GM19240 (cell line): ENCODE data around the gene PACS2.

Experiments
- DNase-seq: peaks from one replicate; pipeline ENCODE4 v3.0.0; 2011; ENCODE audit warnings: low spot score; ENCODE audit not compliant: insufficient read length

PACS2 gene

GRCh38 chr14:105367116-105368031 lies 52.8 kb downstream of the PACS2 start:
- DNase-seq = no peak

GRCh38 chr14:105368032-105368417 lies 53.5 kb downstream of the PACS2 start:
- no peak for DNase-seq

DNA sequence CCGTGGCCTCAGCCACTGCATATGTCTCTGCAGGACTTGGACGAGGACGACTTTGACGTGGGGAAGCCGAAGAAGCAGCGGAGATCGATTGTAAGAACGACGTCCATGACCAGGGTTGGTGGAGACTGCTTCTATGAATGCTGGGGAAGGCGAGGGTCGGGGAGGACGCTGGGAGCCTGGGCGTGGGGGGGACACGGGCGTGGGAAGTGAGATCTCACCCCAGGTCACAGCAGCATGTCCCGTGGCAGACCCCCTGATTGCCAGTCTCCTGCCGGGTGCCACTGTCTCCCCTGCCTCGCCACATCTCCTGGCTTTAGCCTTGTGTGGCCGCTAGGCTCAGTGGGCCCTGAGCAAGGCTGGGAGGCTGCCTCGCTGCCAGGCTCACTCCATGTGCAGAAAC lies 53.9 kb downstream of the PACS2 start:
- DNase-seq = no peak

DNA sequence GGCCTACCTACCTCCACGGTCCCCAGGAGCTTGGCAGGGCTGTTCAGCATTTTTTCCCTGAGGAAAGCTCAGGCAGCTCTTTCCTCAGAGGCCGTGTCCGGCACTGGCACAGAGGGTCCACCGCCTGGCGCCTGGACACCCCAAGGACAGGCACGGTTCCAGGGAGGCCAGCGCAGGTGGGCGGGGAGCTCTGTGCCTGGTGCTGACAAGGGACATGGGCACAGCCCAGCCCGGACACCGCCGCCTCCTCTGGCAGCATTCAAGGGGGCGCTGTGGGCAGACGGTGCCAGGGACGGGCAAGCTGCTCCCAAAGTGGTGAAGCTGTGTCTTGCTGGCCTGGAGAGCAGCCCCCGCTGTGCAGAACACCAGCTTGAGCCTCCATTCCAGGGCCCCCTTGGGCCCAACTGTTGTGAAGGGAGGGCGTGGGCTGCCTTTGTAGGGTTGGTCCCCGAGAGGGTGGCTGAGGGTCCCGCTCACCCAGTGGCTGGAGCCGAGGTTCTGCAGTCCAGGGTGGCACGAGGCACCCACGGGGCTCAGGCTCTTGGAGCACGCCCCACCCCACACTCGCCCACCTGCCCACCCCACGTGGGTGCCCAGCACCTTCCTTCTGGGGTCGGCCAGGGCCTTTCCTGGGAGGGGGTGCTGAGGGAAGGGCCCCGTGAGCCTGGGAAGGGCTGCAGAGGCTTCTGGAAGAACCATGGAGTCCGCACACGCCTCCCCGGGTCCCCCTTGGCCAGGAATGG lies 54.5 kb downstream of the PACS2 start:
- no peak for DNase-seq

DNA sequence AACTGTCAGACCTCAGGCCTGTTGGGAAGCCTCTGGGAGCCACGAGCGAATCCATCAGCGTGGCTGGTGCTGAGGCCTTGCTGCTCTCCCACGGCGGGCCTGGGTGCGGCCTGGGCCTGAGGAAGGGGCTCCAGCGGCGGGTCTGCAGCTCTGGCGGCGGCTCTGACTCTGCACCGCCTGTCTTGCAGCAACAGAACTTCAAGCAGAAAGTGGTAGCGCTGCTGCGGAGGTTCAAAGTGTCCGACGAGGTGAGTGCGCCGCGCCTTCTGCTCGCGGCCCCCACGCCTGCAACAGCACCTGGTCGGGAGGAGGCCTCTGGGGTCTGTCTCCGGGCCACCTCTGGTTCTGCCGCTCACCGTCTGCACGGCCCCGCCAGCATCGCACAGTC lies 55.1 kb downstream of the PACS2 start:
- DNase-seq = no peak

DNA sequence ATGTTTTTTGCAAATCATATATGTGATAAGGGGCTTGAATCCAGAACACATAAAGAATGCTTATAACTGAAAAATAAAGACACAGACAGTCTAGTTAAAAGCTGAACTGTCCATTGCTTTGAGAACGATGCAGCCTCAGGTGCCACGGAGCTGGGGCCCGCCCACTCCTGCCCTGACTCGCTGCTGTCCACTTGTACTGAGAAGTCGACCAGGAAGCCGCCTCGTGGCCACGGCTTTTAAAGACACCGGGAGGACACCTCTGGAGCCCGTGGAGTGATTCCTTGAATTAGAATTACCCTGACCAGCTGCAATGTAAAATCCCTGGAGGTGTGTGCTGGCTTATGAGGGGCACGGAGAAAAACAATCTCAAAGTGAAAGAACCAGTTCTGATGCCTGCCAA lies 59.8 kb downstream of the PACS2 start:
- DNase-seq = no peak

DNA sequence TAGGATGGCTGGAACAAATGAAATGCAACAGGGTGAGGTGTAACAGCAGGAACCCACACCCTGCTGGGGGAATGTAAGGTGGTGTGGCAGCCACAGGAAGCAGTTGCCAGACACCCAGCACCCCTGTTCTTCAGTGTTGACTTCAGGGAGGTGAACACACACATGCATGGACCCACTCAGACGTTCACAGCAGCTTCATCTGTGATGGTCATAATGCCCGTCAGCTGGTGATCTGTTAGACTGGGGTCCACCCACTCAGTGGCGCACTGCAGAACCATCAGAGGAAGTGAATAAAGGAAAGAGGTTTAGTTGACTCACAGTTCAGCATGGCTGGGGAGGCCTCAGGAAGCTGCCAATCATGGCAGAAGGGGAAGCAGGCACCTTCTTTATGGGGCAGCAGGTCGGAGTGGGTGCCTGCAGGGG lies 61.1 kb downstream of the PACS2 start:
- no peak for DNase-seq

- no peak for DNase-seq
Observed at GRCh38 chr14:105376521-105377440, 62.2 kb downstream of the PACS2 start.

GRCh38 chr14:105377555-105378182 lies 63.1 kb downstream of the PACS2 start:
- DNase-seq = no peak

GRCh38 chr14:105378199-105378598 lies 63.7 kb downstream of the PACS2 start:
- DNase-seq = no peak

GRCh38 chr14:105378873-105379685 lies 64.5 kb downstream of the PACS2 start:
- DNase-seq = no peak

DNA sequence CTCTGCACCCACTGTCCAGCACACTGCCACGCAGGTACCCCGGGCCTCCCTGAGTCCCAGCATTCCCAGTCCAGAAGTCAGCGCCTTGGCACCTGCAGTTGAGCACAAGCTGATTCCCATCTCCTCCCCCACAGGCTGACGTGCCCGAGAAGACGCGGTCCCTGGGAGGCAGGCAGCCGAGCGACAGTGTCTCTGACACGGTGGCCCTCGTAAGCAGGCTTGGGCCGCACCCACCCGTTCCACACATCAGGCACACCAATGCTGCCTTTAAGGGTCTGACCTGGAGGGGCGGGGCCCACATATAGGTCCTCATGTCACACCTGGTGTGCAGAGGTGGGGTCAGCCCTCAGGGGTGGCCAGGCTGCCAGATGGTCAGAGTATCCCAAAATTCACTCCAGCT lies 65.4 kb downstream of the PACS2 start:
- no peak for DNase-seq

DNA sequence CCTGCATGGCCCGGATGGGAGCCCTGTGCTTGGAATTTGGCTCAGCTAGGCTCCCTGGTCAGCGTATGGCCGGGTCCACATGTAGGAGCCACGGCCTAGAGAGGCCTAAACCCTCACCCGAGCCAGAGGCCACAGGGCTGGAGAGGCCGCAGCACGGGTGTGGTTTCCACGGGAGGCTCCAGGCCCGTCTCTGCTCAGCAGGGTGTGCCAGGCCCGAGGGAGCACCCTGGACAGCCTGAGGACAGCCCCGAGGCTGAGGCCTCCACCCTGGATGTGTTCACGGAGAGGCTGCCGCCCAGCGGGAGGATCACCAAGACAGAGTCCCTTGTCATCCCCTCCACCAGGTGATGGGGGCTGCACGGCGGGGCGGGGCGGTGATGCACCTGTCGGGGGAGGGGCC lies 66.2 kb downstream of the PACS2 start:
- no peak for DNase-seq

DNA sequence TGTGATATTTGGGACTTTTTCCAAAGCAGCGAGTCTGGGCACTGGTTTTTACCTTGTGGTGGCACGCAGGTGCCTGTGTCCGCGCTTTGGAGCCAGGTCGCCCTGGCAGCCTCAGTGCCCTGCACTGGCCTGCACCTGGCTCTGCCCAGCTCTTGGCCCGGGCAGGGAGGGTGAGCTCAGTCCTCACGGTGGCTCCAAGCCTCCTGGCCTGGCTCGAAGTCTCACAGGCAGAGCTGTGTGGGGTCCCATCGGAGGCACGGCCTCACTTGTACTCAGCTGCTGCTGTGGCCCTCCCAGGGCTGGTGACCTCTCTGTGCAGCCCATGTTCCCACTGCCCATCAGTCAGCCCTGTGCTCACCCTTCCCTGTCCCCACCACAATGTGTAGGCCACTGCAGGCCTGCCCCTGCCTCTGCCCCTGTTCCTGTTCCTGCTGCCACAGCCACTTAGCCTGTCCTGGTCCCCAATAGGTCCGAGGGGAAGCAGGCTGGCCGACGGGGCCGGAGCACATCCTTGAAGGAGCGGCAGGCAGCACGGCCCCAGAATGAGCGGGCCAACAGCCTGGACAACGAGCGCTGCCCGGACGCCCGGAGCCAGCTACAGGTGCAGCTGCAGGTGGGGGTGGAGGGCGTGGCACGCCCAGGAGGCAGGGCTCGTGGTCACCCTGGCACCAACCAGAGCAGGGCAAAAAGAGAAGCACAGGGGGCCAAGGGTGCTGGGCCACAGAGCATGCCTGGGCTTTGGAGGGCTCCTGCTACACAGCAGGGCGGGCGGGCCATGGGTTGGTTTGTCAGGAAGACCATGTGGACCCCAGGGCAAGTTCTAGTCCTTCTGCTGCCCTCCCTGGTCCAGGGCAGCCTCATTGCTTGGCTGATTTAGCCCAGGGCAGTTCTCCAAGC lies 67.1 kb downstream of the PACS2 start:
- no peak for DNase-seq

GRCh38 chr14:105382343-105383082 lies 68.0 kb downstream of the PACS2 start:
- no peak for DNase-seq

DNA sequence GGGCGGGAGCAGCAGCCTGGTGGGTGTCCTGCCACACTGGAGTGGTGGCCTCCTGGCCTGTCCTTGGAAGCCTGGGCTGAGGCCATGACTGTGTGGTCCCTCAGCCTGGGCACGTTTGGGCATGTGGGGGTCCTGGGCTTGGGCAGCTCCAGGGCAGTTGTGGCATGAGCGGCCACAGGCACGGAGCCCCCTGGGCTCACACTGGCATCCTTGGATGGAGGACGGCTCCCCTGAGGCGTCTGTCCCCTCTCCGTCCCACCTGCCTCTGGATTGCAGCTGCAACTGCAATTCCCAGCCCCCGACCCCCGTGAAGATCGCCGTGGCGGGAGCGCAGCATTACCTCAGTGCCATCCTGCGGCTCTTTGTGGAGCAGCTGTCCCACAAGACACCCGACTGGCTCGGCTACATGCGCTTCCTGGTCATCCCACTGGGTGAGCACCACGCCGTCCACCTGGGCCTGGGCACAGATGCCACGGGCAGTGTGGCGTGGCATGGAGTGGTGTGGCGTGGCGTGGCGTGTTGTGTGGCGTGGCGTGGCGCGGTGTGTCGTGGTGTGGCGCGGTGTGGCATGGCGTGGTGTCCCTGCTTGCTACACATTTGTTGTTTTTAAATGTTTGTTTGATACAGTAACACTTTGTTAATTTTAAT lies 68.7 kb downstream of the PACS2 start:
- no peak for DNase-seq

- no peak for DNase-seq
Observed at GRCh38 chr14:105384041-105384557, 69.6 kb downstream of the PACS2 start.
